Measurements from ENCODE around the gene NTM. TPM values are rescaled to one million over a fixed set of nuclear protein-coding genes. Genes with fewer than 3 reads are reported as not detected.

The NTM gene
- total and polyA plus RNA-seq, 2 donors (not counting 3 experiments of a cell fraction or from before 2014, with no cell fraction given): 1.00 to 1.1 TPM

DNA sequence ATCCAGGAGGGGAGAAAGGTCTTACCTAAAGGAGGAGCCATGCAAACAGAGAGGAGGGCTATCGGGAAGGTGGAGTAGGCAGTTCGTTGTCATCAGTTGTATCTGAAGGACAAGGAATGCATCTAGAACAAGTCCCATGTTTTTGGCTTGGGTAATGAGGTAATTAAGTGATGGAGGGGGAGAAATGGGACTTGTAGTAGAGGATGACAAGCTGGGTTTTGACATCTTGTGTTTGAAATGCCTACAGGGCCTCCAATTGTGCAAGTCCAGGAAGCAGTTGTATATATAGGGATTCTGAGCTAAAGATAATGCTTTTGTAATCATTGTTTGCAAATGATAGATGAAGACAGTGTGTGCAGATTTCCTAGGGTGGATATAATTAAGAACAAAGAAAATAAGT is 622.8 kb downstream of the NTM start:
- H3K27ac ChIP-seq (ENCODE audit: insufficient read depth, low read depth, low read length): no peak overlapping the region
- no peak overlapping the region for H2AFZ ChIP-seq (ENCODE audit: low read depth, low read length)
- H3K9me3 ChIP-seq (replicated peaks; ENCODE audit: control insufficient read depth, insufficient read depth, low read length): no peaks in the 10 kb centered on the region
- no peak overlapping the region for H3K4me3 ChIP-seq (replicated peaks in 1 of 3; ENCODE audit: insufficient read depth in 1 of 3, low read depth in 1 of 3, low read length in 3 of 3)
- no peak overlapping the region for H3K9ac ChIP-seq (replicated peaks; ENCODE audit: extremely low read depth, insufficient read depth, low read length)
- no peaks in the 10 kb centered on the region for H3K79me2 ChIP-seq (ENCODE audit: control insufficient read depth, insufficient read depth, low read length)
- ChIA-PET POLR2A (no interaction called here), CTCF (interaction anchor here (1.2 kb wide), 1 partner anchor 134 kb away, joined by 3 read pairs; no protein-coding TSS in a partner anchor)
- intact Hi-C loops (cut with micrococcal nuclease): no loop called here
- no peaks in the 10 kb centered on the region for H4K20me1 ChIP-seq (replicated peaks; ENCODE audit: control insufficient read depth, extremely low read depth, insufficient read depth, low read length)
- H3K4me2 ChIP-seq (ENCODE audit: insufficient read depth, low read length): no peak overlapping the region
- H3K27me3 ChIP-seq (ENCODE audit: control insufficient read depth in 2 of 2, insufficient read depth in 2 of 2, low read length in 2 of 2): no peaks in the 10 kb centered on the region
- dilution Hi-C loops (cut with MboI; ENCODE audit: extremely low pct_ligation_motif_present, low sequenced_read_pairs): no loop called here
- H3K9me1 ChIP-seq (replicated peaks; ENCODE audit: control insufficient read depth, extremely low read depth, insufficient read depth, low read length): no peaks in the 10 kb centered on the region
- TF ChIP-seq GATA2 (IDR thresholded peaks at IDR 0.05; ENCODE audit: insufficient read depth, insufficient read length, low read depth, low read length): no peak
- TF ChIP-seq MYC (IDR thresholded peaks at IDR 0.05; ENCODE audit: low read depth, low read length): no peak
- no peaks in the 10 kb centered on the region for H3K4me1 ChIP-seq (ENCODE audit: control insufficient read depth, extremely low read depth, insufficient read depth, low read length)
- DNase-seq (ENCODE audit: low read depth, low spot score) (no peak), FAIRE-seq (no peak)
- no TSS peak for BruUV-seq (replicated peaks)
- H3K36me3 ChIP-seq (ENCODE audit: control insufficient read depth in 2 of 2, extremely low read depth in 1 of 2, insufficient read depth in 2 of 2, low read length in 2 of 2): no peaks in the 10 kb centered on the region

DNA sequence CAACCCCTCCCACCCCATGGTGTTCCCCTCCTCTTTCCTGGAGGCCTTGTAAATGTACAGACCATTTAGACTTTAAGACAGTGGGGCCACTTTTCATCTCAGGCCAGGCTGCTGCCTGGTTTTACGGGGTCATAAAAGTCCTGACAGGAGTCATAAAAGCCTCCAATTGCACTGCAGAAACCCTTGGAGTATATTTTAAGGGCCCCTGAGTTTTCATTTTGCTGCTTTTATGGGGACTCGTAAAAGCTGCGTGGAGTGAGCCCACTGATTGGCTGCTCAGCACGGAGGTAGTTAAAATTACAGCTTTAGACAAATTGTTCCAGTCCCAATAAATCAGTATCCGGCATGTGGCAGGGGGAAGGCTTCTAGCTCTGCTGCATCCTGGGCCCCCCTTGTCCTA is 627.6 kb downstream of the NTM start:
- Histone ChIP-seq H3K27ac (ENCODE audit: insufficient read depth, low read depth, low read length) (no peak overlapping the region), H2AFZ (ENCODE audit: low read depth, low read length) (no peak overlapping the region), H3K9me3 (replicated peaks; ENCODE audit: control insufficient read depth, insufficient read depth, low read length) (no peaks in the 10 kb centered on the region), H3K9me1 (replicated peaks; ENCODE audit: control insufficient read depth, extremely low read depth, insufficient read depth, low read length) (no peaks in the 10 kb centered on the region), H4K20me1 (replicated peaks; ENCODE audit: control insufficient read depth, extremely low read depth, insufficient read depth, low read length) (no peaks in the 10 kb centered on the region), H3K4me2 (ENCODE audit: insufficient read depth, low read length) (no peak overlapping the region), H3K27me3 (ENCODE audit: control insufficient read depth in 2 of 2, insufficient read depth in 2 of 2, low read length in 2 of 2) (no peaks in the 10 kb centered on the region), H3K79me2 (ENCODE audit: control insufficient read depth, insufficient read depth, low read length) (no peaks in the 10 kb centered on the region), H3K4me3 (replicated peaks in 1 of 3; ENCODE audit: insufficient read depth in 1 of 3, low read depth in 1 of 3, low read length in 3 of 3) (no peak overlapping the region), H3K9ac (replicated peaks; ENCODE audit: extremely low read depth, insufficient read depth, low read length) (no peak overlapping the region), H3K4me1 (ENCODE audit: control insufficient read depth, extremely low read depth, insufficient read depth, low read length) (no peaks in the 10 kb centered on the region), H3K36me3 (ENCODE audit: control insufficient read depth in 2 of 2, extremely low read depth in 1 of 2, insufficient read depth in 2 of 2, low read length in 2 of 2) (no peaks in the 10 kb centered on the region)
- BruUV-seq (replicated peaks): no TSS peak
- CTCF ChIA-PET: no interaction called here
- FAIRE-seq (no peak), DNase-seq (ENCODE audit: low read depth, low spot score) (no peak)
- TF ChIP-seq POLR2AphosphoS5 (IDR thresholded peaks at IDR 0.05; ENCODE audit: insufficient read depth, low read depth, low read length) (no peak), POLR2A (IDR thresholded peaks at IDR 0.05; ENCODE audit: low read depth, low read length) (no peak), MYC (IDR thresholded peaks at IDR 0.05; ENCODE audit: low read depth, low read length) (no peak), JUN (IDR thresholded peaks at IDR 0.05; ENCODE audit: borderline replicate concordance, insufficient read depth, insufficient read length, low read depth) (no peak), FOS (IDR thresholded peaks at IDR 0.05; ENCODE audit: borderline replicate concordance, insufficient read depth, low read length) (no peak), EZH2 (IDR thresholded peaks at IDR 0.05; ENCODE audit: borderline replicate concordance, low read depth, low read length, severe bottlenecking) (no peak), GATA2 (IDR thresholded peaks at IDR 0.05; ENCODE audit: insufficient read depth, insufficient read length, low read depth, low read length) (no peak)
- TF ChIP-seq, protein P1, sequence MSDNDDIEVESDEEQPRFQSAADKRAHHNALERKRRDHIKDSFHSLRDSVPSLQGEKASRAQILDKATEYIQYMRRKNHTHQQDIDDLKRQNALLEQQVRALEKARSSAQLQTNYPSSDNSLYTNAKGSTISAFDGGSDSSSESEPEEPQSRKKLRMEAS (IDR thresholded peaks at IDR 0.05; ENCODE audit: insufficient read depth, insufficient read length): no peak
- TF ChIP-seq, protein P2, sequence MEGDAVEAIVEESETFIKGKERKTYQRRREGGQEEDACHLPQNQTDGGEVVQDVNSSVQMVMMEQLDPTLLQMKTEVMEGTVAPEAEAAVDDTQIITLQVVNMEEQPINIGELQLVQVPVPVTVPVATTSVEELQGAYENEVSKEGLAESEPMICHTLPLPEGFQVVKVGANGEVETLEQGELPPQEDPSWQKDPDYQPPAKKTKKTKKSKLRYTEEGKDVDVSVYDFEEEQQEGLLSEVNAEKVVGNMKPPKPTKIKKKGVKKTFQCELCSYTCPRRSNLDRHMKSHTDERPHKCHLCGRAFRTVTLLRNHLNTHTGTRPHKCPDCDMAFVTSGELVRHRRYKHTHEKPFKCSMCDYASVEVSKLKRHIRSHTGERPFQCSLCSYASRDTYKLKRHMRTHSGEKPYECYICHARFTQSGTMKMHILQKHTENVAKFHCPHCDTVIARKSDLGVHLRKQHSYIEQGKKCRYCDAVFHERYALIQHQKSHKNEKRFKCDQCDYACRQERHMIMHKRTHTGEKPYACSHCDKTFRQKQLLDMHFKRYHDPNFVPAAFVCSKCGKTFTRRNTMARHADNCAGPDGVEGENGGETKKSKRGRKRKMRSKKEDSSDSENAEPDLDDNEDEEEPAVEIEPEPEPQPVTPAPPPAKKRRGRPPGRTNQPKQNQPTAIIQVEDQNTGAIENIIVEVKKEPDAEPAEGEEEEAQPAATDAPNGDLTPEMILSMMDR (IDR thresholded peaks at IDR 0.05; ENCODE audit: extremely low read depth in 1 of 2, insufficient read depth in 1 of 2, low read depth in 1 of 2, low read length in 2 of 2): no peak
- POLR2A ChIA-PET: no interaction called here
- dilution Hi-C loops (cut with MboI; ENCODE audit: extremely low pct_ligation_motif_present, low sequenced_read_pairs): no loop called here
- intact Hi-C loops (cut with micrococcal nuclease): no loop called here

Measured in endothelial cell of umbilical vein (primary cell).